SJCRH30 (cell line): Measurements from ENCODE around the gene PCBP4. TPM values are rescaled to one million over a fixed set of nuclear protein-coding genes. Genes with fewer than 3 reads are reported as not detected.

Source experiments
- DNase-seq, 2 experiments: peaks; one replicate each; pipeline ENCODE4 v3.0.0-alpha.2; 2015 to 2020
- H3K27ac ChIP-seq: fragments of 250-450 bp; sonication (Bioruptor Pico); 2 replicates; pipeline ENCODE4 v1.5.1; 2020; ENCODE audit warnings: mild to moderate bottlenecking, moderate library complexity
- H3K27me3 ChIP-seq: fragments of 250-450 bp; sonication (Bioruptor Pico); 2 replicates; pipeline ENCODE4 v1.5.1; 2020; ENCODE audit warnings: mild to moderate bottlenecking, moderate library complexity
- H3K36me3 ChIP-seq: fragments of 250-450 bp; sonication (Bioruptor Pico); 2 replicates; pipeline ENCODE4 v1.5.1; 2020; ENCODE audit warnings: mild to moderate bottlenecking, moderate library complexity
- H3K4me1 ChIP-seq: fragments of 250-450 bp; sonication (Bioruptor Pico); 2 replicates; pipeline ENCODE4 v1.5.1; 2020; ENCODE audit warnings: mild to moderate bottlenecking, moderate library complexity
- H3K4me3 ChIP-seq: fragments of 250-450 bp; sonication (Bioruptor Pico); 2 replicates; pipeline ENCODE4 v1.5.1; 2020; ENCODE audit warnings: mild to moderate bottlenecking, moderate library complexity
- H3K9me3 ChIP-seq: fragments of 250-450 bp; sonication (Bioruptor Pico); replicated peaks from 2 replicates; pipeline ENCODE4 v1.5.1; 2020; ENCODE audit warnings: mild to moderate bottlenecking, moderate library complexity
- total RNA-seq: library from RNA; depleted of rRNA; stranded (reverse); fragments of >200 nt; shearing (Covaris generic); gene quantifications from 2 replicates; pipeline ENCODE4 v1.2.3, GENCODE V29; 2014; rRNA removed

The PCBP4 gene
- 178 and 186 TPM in 2 replicates for total RNA-seq

DNA sequence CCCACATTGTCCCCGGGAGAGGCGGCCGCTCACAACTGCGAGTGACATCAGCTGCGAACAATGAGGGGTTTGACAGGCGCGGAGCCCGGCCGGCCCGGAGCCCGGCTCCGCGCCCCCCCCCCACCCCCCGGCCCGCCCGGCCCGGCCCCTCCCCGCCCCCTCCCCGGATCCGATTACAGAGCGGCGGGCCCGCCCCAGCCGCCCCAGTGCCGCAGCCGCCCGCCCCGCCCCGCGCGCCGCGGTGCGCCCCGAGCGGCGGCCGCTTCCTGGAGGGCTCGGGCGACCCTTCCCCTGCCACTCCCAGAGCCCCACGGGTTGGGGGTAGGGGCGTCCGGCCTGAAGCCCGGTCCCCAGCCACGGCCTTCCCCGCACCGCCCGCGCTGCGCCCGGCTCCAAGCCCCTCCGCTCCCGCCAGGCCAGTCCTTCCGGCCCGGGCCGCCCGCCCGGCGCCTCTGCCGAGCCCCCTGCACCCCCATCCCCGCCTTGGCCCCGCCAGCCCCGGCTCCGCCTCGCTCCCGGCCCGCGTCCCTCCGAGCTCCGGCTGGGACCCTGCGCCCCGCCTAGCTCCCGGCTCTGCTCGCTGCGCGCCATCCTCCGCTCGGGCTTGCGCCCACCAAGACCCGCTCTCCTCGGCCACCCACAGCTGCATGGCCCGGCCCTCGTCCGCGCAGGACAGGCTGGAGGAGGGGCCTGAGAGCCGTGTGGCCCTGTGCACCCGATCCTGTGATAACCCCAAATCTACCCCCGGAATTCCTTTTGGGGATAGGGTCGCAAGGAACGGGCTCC lies at the start of gene PCBP4:
PCBP4 (minus strand) TSS at position 71 of the 786 bp plus-strand sequence. CDS start 6,214 bp downstream, outside the sequence.
- no peaks in the 10 kb centered on the region for H3K9me3 ChIP-seq
- H3K27ac ChIP-seq = peak within 1 kb of the TSS; percentile 89
- H3K36me3 ChIP-seq = peaks cover 4% of the 10 kb centered on the region; the same call in 1 of the 2 replicates
- DNase-seq = peak; percentile 75 to 78
- no peaks in the 10 kb centered on the region for H3K27me3 ChIP-seq
- H3K4me3 ChIP-seq = peak within 1 kb of the TSS; percentile 90
- peaks cover 47% of the 10 kb centered on the region for H3K4me1 ChIP-seq

DNA sequence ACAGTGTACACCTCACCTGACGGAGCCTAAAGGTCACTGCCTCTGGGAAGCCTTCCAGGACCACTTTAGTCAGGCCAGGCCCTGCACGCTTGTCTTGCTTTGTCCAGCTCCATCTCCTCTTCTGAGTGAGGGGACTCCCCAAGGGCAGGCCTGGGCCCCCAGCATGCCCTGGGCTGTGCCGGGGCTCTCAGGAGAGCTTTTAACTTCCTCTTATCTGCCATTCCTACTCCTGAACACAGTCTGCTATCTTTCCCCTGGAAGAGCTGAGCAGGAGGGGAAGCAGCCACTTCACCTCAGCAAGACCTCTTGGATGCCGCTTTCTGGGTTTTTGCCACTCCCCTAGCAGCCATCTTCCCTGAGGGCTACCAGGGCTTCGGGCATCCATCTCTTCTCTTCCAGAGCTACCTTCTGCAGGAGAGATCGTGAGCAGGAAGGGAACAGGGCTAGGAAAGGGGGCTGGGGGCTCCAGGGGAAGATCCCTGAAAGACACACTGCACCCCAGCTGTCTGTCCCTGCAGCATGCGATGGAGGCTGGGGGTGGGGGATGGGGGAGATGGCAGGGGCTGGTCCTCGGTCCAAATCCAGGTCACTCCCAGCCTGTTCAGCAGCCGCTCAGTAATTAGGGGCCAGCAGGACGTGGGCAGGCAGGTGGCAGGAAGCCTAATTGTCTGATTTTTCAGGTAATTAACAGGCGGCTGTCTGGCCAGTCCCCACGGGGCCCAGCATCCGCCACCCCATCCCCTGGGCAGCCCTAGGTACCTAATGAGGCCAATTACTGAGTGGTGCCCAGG lies 48.4 kb upstream of the PCBP4 start:
- no peaks in the 10 kb centered on the region for H3K27me3 ChIP-seq
- no peaks in the 10 kb centered on the region for H3K9me3 ChIP-seq
- no peak for DNase-seq
- H3K4me3 ChIP-seq = no peak overlapping the region
- H3K27ac ChIP-seq = no peak overlapping the region
- H3K4me1 ChIP-seq = no peaks in the 10 kb centered on the region
- H3K36me3 ChIP-seq = no peaks in the 10 kb centered on the region

DNA sequence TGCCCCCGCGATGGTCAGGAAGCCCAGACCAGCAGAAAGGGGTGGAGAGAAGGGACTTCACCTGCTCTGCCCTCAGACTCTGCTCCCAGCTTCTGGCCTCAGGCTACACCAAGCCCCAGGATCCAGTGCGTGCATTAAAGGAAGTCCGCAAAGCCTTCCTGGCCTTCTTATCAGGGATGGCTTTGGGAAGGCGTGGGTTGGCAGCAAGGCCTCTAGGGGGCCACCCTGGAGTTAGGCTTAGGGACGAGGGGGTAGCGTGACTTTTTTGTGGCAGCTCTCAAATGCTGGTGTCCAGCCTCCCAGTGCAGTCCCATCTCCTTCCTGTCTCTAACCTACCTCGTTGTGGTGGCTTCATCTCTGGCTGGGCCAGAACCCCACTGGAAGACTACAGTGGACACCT lies 47.4 kb upstream of the PCBP4 start:
- H3K36me3 ChIP-seq = no peaks in the 10 kb centered on the region
- H3K27me3 ChIP-seq = no peaks in the 10 kb centered on the region
- H3K27ac ChIP-seq = no peak overlapping the region
- H3K4me3 ChIP-seq = no peak overlapping the region
- no peaks in the 10 kb centered on the region for H3K4me1 ChIP-seq
- peak; percentile 41 to 62 for DNase-seq
- H3K9me3 ChIP-seq = no peaks in the 10 kb centered on the region

DNA sequence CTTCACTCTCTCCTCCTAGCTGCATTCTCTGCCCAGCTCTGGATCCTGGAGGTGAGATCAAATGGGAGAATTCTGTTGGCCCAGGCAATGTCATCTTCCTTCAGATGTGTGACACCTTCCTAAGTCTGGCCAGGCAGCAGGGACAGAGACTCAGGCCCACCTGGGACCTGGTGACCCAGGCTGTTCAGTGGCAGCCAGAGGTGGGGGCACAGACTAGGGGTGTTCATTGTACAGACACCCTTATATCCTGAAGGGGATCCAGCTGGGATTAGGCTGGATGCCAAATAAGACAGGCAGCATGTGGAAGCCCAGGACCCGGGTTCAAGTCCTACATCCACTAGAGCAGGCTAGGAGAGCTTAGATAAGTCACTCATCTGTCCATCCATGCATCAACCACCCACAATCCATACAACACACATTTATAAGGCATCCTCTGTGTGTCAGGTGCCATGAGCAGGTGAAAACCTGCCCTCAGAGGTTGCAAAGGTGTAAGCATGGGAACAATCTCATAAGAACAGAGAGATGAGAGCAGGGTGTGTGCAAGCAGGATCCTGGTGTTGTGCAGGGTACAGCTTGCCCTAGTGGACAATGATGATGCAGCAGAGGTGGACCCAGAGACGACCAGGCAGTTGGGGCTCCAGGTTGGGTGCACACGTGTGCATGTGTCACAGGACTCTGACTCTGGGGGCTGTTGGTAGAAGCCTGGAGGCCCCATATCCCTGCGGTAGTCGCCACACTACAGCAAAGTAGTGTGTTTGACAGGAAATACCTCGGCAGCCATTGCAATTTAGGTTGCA lies 46.7 kb upstream of the PCBP4 start:
- no peak overlapping the region for H3K27ac ChIP-seq
- no peak for DNase-seq
- no peaks in the 10 kb centered on the region for H3K9me3 ChIP-seq
- no peaks in the 10 kb centered on the region for H3K4me1 ChIP-seq
- no peak overlapping the region for H3K4me3 ChIP-seq
- H3K36me3 ChIP-seq = no peaks in the 10 kb centered on the region
- H3K27me3 ChIP-seq = no peaks in the 10 kb centered on the region

DNA sequence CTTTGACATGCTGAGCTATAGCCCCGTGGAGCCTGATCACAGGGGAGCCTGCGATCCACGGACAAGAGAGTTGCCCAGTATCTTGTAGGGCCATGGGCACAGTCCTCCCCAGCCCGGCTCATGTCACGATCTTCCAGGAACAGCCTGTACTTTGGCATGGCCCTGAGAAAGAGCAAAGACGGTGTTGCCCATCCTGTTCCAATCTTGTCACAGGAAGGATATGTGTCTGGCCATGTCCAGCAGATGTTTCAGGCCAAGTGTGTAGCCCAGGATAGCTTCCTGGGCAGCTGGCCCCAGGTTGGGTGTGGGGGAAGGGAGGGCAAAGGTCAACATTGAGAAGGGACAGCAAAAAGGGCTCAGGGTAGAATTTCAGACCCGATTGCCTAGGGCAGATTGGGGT lies 45.4 kb upstream of the PCBP4 start:
- Histone ChIP-seq H3K4me3 (no peak overlapping the region), H3K9me3 (no peaks in the 10 kb centered on the region), H3K36me3 (no peaks in the 10 kb centered on the region), H3K27me3 (no peaks in the 10 kb centered on the region), H3K27ac (no peak overlapping the region), H3K4me1 (no peaks in the 10 kb centered on the region)
- DNase-seq = no peak

DNA sequence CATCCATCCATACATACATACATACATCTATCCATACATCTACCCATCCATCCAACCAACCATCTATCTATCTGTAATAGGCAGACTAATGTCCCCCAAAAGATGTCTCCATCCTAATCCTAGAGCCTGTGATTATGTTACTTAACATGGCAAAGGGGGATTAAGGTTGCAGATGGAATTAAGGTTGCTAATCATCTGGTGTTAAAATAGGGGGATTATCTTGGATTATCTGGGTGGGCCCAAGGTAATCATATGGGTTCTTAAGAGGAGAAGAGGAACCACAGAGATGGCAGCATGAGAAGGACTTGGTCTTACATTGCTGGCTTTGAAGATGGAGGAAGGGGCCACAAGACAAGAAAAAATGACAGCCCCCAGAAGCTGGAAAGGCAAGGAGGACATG lies 43.2 kb upstream of the PCBP4 start:
- no peaks in the 10 kb centered on the region for H3K9me3 ChIP-seq
- DNase-seq = no peak
- H3K4me1 ChIP-seq = peaks cover 10% of the 10 kb centered on the region
- no peaks in the 10 kb centered on the region for H3K36me3 ChIP-seq
- no peak overlapping the region for H3K27ac ChIP-seq
- H3K27me3 ChIP-seq = no peaks in the 10 kb centered on the region
- H3K4me3 ChIP-seq = no peak overlapping the region

DNA sequence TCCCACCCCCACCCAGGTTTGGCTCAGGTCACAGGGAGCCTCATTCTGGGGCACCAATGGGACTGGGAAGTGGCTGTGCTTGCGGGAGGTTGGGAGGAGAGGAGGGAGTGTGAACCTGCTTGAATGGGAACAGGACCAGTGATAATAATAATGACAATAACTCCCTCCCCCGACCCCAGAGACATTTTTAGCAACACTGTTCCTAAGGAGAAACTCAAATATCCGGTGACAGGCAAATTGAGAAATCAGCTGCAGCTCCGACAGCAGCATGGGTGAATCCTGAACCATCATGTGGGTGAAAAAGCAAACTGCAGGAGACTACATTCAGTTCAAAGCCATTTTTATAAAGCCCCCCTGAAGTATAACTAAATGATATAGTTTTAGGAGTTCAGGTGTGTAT lies 40.0 kb upstream of the PCBP4 start:
- no peak for DNase-seq
- no peak overlapping the region for H3K4me3 ChIP-seq
- H3K4me1 ChIP-seq = peaks cover 22% of the 10 kb centered on the region
- no peaks in the 10 kb centered on the region for H3K36me3 ChIP-seq
- H3K27ac ChIP-seq = no peak overlapping the region
- H3K27me3 ChIP-seq = no peaks in the 10 kb centered on the region
- H3K9me3 ChIP-seq = no peaks in the 10 kb centered on the region

DNA sequence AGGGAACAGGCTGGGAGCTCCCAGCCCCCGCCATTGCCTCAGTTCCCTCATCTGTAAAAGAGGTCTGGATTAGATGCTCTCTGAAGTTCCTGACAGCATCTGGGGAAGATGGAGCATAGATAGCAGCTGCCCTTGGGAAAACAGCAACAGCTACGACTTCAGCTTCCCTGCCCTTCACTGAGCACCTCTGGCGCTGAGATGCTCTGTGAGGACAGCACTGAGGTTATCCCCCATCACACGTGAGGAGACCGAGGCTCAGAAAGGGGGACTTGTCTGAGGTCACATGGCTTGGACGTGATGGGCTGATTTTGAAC lies 39.5 kb upstream of the PCBP4 start:
- Histone ChIP-seq H3K4me1 (peaks cover 22% of the 10 kb centered on the region), H3K36me3 (no peaks in the 10 kb centered on the region), H3K27ac (no peak overlapping the region), H3K4me3 (no peak overlapping the region), H3K27me3 (no peaks in the 10 kb centered on the region), H3K9me3 (no peaks in the 10 kb centered on the region)
- no peak for DNase-seq

DNA sequence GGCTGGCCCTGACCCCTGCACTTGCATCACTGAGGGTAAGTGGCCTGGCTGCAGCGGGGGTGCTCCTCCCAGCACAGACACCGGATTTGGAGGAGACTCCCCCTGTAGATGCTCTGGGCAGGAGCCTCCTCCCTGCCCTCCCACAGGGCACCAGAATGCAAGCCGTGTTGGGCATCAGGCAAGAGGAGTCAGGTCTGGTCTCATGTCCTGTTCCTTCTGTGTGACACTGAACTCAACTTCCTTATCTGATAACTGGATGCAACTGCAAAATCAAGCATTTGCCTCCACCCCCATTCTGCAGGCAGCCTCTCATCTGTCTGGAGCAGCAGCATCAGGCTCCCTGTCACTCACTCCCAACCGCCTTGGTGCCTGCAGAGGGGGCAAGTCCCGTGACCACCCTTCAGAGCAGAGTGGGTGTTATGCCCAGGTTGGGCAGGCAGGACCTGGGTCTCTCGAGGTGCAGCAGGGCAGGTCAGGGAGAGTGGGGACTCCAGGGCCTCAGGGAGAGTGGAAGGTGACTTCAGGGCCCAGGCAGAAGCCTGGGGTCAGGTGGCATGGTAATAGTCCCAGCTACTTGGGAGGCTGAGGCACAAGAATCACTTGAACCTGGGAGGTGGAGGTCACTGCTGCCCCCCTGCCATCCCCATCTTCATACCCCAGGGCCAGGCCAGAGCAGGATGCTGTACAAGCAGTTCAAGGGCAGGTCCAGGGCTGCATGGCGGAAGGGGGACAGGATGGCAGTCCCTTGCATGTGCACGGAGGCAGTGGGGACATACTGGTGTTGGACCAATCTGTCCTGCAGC lies 39.0 kb upstream of the PCBP4 start:
- Histone ChIP-seq H3K4me1 (peaks cover 22% of the 10 kb centered on the region), H3K27ac (no peak overlapping the region), H3K4me3 (peak overlapping the region; percentile 3; the same call in 1 of the 2 replicates), H3K36me3 (no peaks in the 10 kb centered on the region), H3K27me3 (no peaks in the 10 kb centered on the region), H3K9me3 (no peaks in the 10 kb centered on the region)
- no peak for DNase-seq

DNA sequence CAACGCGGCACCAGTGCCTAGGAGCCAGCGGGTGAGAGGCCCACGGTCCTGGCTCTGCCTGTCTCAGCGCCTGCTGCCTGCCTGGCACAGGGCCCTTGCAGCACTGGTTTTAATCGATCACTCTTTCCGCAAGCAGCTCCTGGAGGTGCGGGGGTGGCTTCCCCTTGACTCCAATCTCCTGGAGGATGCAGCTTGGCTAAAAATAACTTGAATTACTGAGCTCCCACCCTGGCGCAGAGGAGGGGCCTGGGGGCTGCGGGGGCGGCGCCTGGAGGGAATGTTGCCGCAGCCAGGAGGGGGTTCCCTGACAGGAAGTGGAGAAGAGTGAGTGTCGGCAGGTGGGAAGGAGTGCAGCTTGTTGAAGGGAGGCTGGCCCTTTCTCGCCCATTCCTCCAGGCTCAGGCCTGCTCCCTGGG lies 38.3 kb upstream of the PCBP4 start:
- H3K4me1 ChIP-seq = peaks cover 22% of the 10 kb centered on the region
- H3K4me3 ChIP-seq = peak overlapping the region; percentile 3; the same call in 1 of the 2 replicates
- H3K36me3 ChIP-seq = no peaks in the 10 kb centered on the region
- no peak overlapping the region for H3K27ac ChIP-seq
- no peaks in the 10 kb centered on the region for H3K27me3 ChIP-seq
- no peaks in the 10 kb centered on the region for H3K9me3 ChIP-seq
- peak; percentile 56 to 65 for DNase-seq

DNA sequence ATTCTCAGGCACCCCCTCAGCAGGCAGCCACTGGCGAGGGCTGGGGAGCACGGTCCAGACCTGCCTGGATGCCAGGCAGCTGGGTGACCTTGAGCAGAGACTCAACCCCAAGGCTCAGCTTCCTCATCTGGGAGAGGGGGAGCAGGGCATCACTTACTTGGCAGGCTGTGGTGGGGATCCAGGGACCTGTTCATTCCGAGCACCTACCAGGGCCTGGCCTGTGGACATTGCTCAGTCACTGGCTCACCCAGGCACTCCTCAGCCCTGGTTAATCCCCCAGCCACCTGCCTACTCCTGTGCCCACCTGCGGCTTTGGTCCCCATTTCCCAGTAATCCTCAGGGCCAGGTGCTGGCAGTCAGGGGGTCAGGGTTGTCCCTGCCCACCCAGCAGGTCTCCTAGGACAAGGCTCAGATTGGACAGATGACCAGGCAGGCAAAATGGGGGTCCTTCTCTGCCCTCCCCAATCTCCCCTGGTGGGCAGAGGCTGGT lies 37.7 kb upstream of the PCBP4 start:
- no peak overlapping the region for H3K4me3 ChIP-seq
- no peaks in the 10 kb centered on the region for H3K36me3 ChIP-seq
- H3K4me1 ChIP-seq = peaks cover 22% of the 10 kb centered on the region
- no peaks in the 10 kb centered on the region for H3K27me3 ChIP-seq
- DNase-seq = no peak
- H3K9me3 ChIP-seq = no peaks in the 10 kb centered on the region
- H3K27ac ChIP-seq = no peak overlapping the region

DNA sequence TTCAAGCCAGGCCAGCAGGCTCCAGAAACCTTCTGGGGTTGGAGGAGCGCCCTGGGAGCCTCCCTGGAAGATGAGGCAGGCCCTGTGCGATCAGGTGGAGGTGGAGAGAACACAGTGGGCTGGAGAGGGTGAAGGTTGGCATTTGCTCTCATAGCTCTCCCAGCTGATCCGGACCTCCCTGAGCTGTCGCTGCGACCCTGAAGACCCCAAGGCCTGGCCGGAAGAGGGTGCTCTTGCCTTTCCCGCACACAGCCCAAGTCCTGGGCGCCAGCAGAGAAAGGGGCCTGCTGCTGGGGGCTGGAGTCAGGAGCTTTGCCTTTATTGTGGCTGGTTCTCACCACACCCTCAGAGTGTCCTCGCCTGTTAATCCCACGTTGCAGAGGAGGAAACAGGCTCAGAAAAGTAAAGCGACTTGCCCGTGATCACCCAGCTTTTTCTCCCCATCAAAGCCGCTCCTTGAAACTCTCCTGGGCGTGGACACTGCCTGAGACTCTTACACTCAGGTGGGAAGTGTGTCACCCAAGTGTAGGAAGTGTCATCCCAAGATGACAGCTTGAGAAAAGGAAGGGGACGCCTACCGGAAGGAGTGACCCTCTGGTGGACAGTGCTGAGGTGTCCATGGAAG lies 37.0 kb upstream of the PCBP4 start:
- H3K27ac ChIP-seq = no peak overlapping the region
- H3K4me1 ChIP-seq = peaks cover 22% of the 10 kb centered on the region

DNA sequence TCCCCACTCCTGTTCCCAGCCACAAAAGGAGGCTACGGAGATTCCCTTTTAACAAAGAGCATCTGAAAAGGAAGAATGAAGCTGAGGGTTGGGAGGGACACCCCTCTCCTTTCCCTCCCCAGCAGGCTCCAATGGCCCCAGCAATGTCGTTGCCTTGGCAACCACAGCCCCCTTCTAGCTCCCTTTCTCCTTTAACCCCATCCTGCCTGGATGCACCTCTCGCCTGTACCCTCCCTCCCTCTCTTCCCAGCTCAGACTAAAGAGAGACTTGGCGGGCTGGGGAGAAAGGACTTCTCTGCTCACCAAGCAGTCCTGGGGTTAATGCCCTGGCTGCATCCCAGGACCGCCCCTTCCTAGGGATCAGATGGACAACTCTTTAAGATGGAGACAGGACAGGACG lies 35.5 kb upstream of the PCBP4 start:
- no peak overlapping the region for H3K27ac ChIP-seq
- no peaks in the 10 kb centered on the region for H3K36me3 ChIP-seq
- no peak overlapping the region for H3K4me3 ChIP-seq
- H3K9me3 ChIP-seq = no peaks in the 10 kb centered on the region
- DNase-seq = no peak
- H3K4me1 ChIP-seq = peaks cover 33% of the 10 kb centered on the region
- no peaks in the 10 kb centered on the region for H3K27me3 ChIP-seq

More for the DNA sequence above, 37.0 kb upstream of the PCBP4 start:
- Histone ChIP-seq H3K27me3 (no peaks in the 10 kb centered on the region), H3K36me3 (no peaks in the 10 kb centered on the region), H3K4me3 (no peak overlapping the region), H3K9me3 (no peaks in the 10 kb centered on the region)
- peak; percentile 76 to 85 for DNase-seq
